Right ventricle myocardium superior (tissue), 1 donor: ENCODE measurements around the gene DYRK1A. TPM values are rescaled to one million over a fixed set of nuclear protein-coding genes. Genes with fewer than 3 reads are reported as not detected.

Source experiments
- ATAC-seq: fragments of 200-7000 bp; cut with Tn5 transposase; one replicate; pipeline ENCODE4 v1.9.1; 2020; ENCODE audit warnings: mild to moderate bottlenecking; ENCODE audit not compliant: poor library complexity
- DNase-seq: peaks from one replicate; pipeline ENCODE4 v3.0.0-alpha.2; 2020
- intact Hi-C: fragments of 100-400 bp; cut with DNase I; formaldehyde crosslinking; loops from one replicate; pipeline ENCODE4 v1.11.2; 2022
- total RNA-seq: library from RNA; stranded (reverse); fragmentation: NEBNext Ultra II Directional; extraction: Animal tissue kit (Norgen Biotek cat#: 25700); gene quantifications from one replicate; pipeline ENCODE4 v1.2.1, GENCODE V29; 2021
- donor health status: DM: no; HTN: yes; CAD: no; lungs with severe emphysema.

The DYRK1A gene
- total RNA-seq, 1 donor from 2014 or later = 62.7 TPM

- intact Hi-C loops = no loop called here
These were observed 8.2 kb upstream of the DYRK1A start for GRCh38 chr21:37358397-37358796.

GRCh38 chr21:37363936-37364335, 2.6 kb upstream of the DYRK1A start:
- intact Hi-C loops = no loop called here
- DNase-seq (no peak), ATAC-seq (no peak)

More at GRCh38 chr21:37358397-37358796, 8.2 kb upstream of the DYRK1A start:
- DNase-seq (no peak), ATAC-seq (peak; percentile 18)

- DNase-seq (no peak), ATAC-seq (no peak)
- intact Hi-C loops = loop anchor here (5.0 kb wide), 1 partner anchor 198 kb away; no protein-coding TSS in a partner anchor
These were observed 1.9 kb upstream of the DYRK1A start for GRCh38 chr21:37364722-37365121.

- peak; percentile 49 for ATAC-seq
- peak; percentile 81 for DNase-seq
- intact Hi-C loops = loop anchor here (2.0 to 5.0 kb wide), 2 partner anchors 99 to 197 kb away; partner anchors contain the start of gene VPS26C
These were observed 774 bp upstream of the DYRK1A start for GRCh38 chr21:37365517-37366481.

- DNase-seq (peak; percentile 45), ATAC-seq (no peak)
- intact Hi-C loops = loop anchor here (2.0 to 5.0 kb wide), 2 partner anchors 101 to 195 kb away; partner anchors contain the start of gene VPS26C
These were observed 746 bp downstream of the DYRK1A start for GRCh38 chr21:37367336-37367702.

GRCh38 chr21:37367703-37368540, 1.3 kb downstream of the DYRK1A start:
- DNase-seq (peak; percentile 74), ATAC-seq (peak; percentile 4)
- intact Hi-C loops = loop anchor here (2.0 to 5.0 kb wide), 2 partner anchors 101 to 194 kb away; partner anchors contain the start of gene VPS26C

GRCh38 chr21:37368541-37369279, 2.1 kb downstream of the DYRK1A start:
- intact Hi-C loops = loop anchor here (5.0 kb wide), 1 partner anchor 194 kb away; no protein-coding TSS in a partner anchor
- ATAC-seq = no peak

GRCh38 chr21:37369307-37369854, 2.8 kb downstream of the DYRK1A start:
- DNase-seq = no peak
- intact Hi-C loops = loop anchor here (5.0 kb wide), 1 partner anchor 193 kb away; no protein-coding TSS in a partner anchor
- ATAC-seq = no peak

More at GRCh38 chr21:37368541-37369279, 2.1 kb downstream of the DYRK1A start:
- no peak for DNase-seq

- ATAC-seq (no peak), DNase-seq (no peak)
- intact Hi-C loops = no loop called here
These were observed 3.8 kb downstream of the DYRK1A start for GRCh38 chr21:37370152-37371040.

GRCh38 chr21:37371041-37371397, 4.4 kb downstream of the DYRK1A start:
- ATAC-seq (no peak), DNase-seq (no peak)
- intact Hi-C loops = no loop called here

- DNase-seq (no peak), ATAC-seq (no peak)
- intact Hi-C loops = no loop called here
These were observed 5.7 kb downstream of the DYRK1A start for GRCh38 chr21:37372127-37372731.

- intact Hi-C loops = no loop called here
- DNase-seq (no peak), ATAC-seq (no peak)
These were observed 6.4 kb downstream of the DYRK1A start for GRCh38 chr21:37372951-37373350.

GRCh38 chr21:37373539-37373938, 7.0 kb downstream of the DYRK1A start:
- intact Hi-C loops = no loop called here
- ATAC-seq (no peak), DNase-seq (no peak)

GRCh38 chr21:37374027-37374426, 7.5 kb downstream of the DYRK1A start:
- no peak for ATAC-seq
- intact Hi-C loops = no loop called here
- no peak for DNase-seq

- DNase-seq (no peak), ATAC-seq (no peak)
- intact Hi-C loops = no loop called here
These were observed 9.4 kb downstream of the DYRK1A start for GRCh38 chr21:37375866-37376574.

GRCh38 chr21:37378700-37379139, 12.1 kb downstream of the DYRK1A start:
- no peak for ATAC-seq
- DNase-seq = no peak
- intact Hi-C loops = no loop called here
